Activated naive CD4-positive, alpha-beta T cell treated with anti-CD3 and anti-CD28 coated beads, Interleukin-2, amount 10 ng/mL, durations not matched to agents 7 days and 5 days (primary cell): ENCODE data around the gene COL6A3.
A peak's percentile ranks its signal among the peaks of the same experiment; 100 is the strongest.

Experiments
- CTCF ChIA-PET: fragments of 350-600 bp; sonication (Branson Sonifier 250); formaldehyde crosslinking; loops from one replicate; lab custom pipeline; 2021; ENCODE audit warnings: antibody characterized with exemption; lab: Charles Lee
- DNase-seq: peaks from one replicate; pipeline ENCODE4 v3.0.0-alpha.2; 2020
- H3K27ac Mint-ChIP-seq: one replicate; pipeline ENCODE4 v1.8.0; 2021; ENCODE audit warnings: mild to moderate bottlenecking, moderate library complexity, mixed read lengths
- H3K27me3 Mint-ChIP-seq: one replicate; pipeline ENCODE4 v1.8.0; 2021; ENCODE audit warnings: mild to moderate bottlenecking, mixed read lengths
- H3K36me3 Mint-ChIP-seq: one replicate; pipeline ENCODE4 v1.8.0; 2021; ENCODE audit warnings: mixed read lengths
- H3K4me1 Mint-ChIP-seq: one replicate; pipeline ENCODE4 v1.8.0; 2021; ENCODE audit warnings: mixed read lengths
- H3K4me3 Mint-ChIP-seq: one replicate; pipeline ENCODE4 v1.8.0; 2021; ENCODE audit warnings: mild to moderate bottlenecking, moderate library complexity, mixed read lengths
- H3K9me3 Mint-ChIP-seq: one replicate; pipeline ENCODE4 v1.8.0; 2021; ENCODE audit warnings: mixed read lengths

COL6A3 gene

DNA sequence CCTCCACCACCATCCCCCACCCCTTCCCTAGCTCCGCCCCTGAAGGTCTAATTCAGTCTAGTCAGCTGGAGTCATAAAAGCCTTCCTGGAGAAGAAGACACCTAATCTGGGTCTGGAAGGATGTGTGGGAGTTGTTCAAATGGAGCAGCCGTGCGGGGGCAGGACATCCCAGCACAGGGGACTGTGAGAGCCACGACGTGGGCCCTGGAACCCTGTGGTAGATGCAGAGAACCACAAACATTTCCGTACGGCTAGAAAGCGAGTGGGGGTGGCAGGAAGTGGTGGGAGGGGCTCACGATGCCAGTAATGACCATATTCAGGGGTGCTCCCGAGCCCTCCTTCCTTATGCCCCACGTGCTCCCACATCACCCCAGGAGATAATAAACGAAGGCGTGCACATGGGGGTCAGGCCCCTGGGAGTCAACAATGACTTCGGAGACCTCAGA is 20.9 kb upstream of the COL6A3 start:
- peak; percentile 85 for DNase-seq
- Mint-ChIP-seq H3K4me3 (peak overlapping the region; percentile 37), H3K4me1 (peaks cover 78% of the 10 kb centered on the region)

DNA sequence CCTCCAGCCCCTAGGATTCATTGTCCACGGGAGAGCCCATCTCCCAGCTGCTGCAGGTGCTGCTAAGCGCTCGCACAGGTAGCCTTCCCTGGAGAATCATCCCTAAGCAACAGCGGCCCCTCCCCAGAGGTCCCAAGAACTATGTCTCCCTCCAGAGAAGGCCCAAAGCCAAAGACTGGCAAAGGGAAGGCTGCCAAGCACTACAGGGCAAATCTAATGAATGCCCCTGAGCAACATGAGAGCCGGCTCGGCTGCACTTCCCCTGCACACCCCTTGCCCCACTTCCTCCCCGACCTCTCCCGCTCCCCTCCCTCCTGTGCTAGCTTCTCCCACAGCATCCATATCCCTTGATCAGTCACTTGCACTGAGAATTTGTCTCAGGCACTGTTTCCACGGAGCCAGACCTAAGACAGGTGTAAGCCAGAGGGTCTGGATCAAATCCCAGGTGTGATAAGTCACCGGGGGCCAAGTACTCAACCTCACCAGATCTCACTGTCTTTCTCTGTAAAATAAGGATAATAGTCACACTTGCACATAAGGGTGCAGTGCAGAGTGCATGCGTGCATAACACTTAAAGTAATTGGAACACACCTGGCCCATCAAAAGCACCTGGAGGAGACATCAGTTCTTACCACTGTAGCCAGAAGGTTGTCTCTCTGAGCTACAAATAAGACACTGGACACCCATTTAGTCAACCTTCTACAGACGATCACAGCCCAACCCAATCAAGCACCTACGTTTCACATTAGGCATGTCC is 20.1 kb upstream of the COL6A3 start:
- Mint-ChIP-seq H3K27ac (peak overlapping the region; percentile 82), H3K4me3 (peak overlapping the region; percentile 50), H3K9me3 (no peaks in the 10 kb centered on the region), H3K36me3 (peaks cover 3% of the 10 kb centered on the region), H3K4me1 (peaks cover 81% of the 10 kb centered on the region), H3K27me3 (no peaks in the 10 kb centered on the region)
- DNase-seq = no peak
- CTCF ChIA-PET = interaction anchor here (1.0 to 3.9 kb wide), 7 partner anchors 10 to 279 kb away, joined by 3 to 25 read pairs (median 4); no protein-coding TSS in a partner anchor

More for the DNA sequence above, 20.9 kb upstream of the COL6A3 start:
- Mint-ChIP-seq H3K9me3 (peaks cover 2% of the 10 kb centered on the region), H3K27me3 (no peaks in the 10 kb centered on the region), H3K36me3 (peaks cover 3% of the 10 kb centered on the region), H3K27ac (peak overlapping the region; percentile 54)
- CTCF ChIA-PET = interaction anchor here (1.0 to 3.9 kb wide), 3 partner anchors 13 to 280 kb away, joined by 4 to 25 read pairs (median 9); no protein-coding TSS in a partner anchor

DNA sequence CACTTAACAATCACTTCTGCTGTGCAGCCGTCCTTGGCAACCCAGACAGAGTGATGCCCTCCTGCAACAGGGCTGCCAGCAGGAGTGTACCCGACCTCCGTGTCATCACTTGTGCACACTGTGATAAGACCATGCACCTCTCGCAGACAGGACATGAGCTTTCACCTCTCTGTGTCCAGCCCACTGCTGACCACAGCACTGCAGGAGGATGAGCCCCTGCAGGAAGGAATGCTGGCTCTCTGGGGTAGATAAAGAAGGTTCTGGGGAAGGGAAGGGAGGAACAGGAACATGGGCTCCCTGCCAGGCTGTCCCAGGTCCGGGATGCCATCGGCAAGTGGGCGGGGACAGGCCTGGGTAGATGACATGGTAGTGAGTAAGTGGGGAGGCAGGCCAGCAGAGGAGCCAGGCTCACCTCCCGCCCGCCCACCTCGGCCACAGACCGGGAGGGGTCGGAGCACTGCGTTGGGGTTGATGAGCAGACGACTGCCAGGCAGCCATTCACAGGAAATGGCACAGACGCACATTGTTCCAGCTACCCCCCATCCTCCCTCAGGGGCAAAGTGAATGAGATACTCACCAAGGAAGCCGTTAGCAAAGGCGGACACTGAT is 18.6 kb upstream of the COL6A3 start:
- H3K9me3 Mint-ChIP-seq = no peaks in the 10 kb centered on the region
- no peak overlapping the region for H3K4me3 Mint-ChIP-seq
- H3K36me3 Mint-ChIP-seq = peaks cover 3% of the 10 kb centered on the region
- H3K4me1 Mint-ChIP-seq = peaks cover 89% of the 10 kb centered on the region
- H3K27me3 Mint-ChIP-seq = no peaks in the 10 kb centered on the region
- CTCF ChIA-PET = interaction anchor here (1.1 to 3.9 kb wide), 3 partner anchors 9 to 39 kb away, joined by 3 to 25 read pairs (median 4); no protein-coding TSS in a partner anchor
- DNase-seq = peak; percentile 62
- peak overlapping the region; percentile 64 for H3K27ac Mint-ChIP-seq

DNA sequence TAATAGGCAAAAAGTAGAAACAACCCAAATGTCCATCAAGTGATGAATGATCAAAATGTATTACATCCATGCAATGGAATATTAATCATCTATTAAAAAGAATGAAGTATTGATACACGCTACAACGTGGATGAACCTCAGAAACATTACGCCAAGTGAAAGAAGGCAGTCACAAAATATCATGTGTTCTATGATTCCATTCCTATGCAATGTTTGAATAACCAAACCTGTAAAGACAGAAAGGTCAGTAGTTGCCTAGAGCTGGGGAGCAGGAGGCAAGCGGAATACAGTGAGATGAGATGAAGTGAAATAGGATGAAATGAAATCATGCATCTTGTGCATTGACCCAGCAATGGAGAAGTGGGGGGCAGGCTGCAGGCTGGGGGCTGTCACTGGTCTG is 17.9 kb upstream of the COL6A3 start:
- no peak for DNase-seq

DNA sequence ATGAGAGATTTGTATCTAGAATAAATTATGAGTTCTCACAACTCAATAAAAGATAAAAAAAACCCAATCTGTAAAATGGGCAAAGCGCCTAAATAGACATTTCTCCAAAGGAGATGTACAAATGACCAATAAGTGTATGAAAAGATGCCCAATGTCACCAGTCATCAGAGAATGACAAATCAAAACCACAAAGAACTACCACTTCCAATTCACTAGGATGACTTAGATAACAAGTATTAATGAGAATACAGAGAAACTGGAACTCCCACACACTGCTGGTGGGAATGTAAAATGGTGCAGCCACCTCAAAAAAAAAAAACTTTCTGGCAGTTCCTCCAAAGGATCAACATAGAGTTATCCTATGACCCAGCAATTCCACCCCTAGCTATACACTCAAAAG is 17.4 kb upstream of the COL6A3 start:
- CTCF ChIA-PET = no interaction called here
- Mint-ChIP-seq H3K27ac (no peak overlapping the region), H3K9me3 (no peaks in the 10 kb centered on the region), H3K4me1 (peaks cover 96% of the 10 kb centered on the region), H3K27me3 (peaks cover 3% of the 10 kb centered on the region), H3K4me3 (no peak overlapping the region), H3K36me3 (peaks cover 3% of the 10 kb centered on the region)
- no peak for DNase-seq

More for the DNA sequence above, 17.9 kb upstream of the COL6A3 start:
- H3K4me1 Mint-ChIP-seq = peaks cover 92% of the 10 kb centered on the region
- no peak overlapping the region for H3K4me3 Mint-ChIP-seq
- CTCF ChIA-PET = no interaction called here
- H3K27ac Mint-ChIP-seq = no peak overlapping the region
- H3K27me3 Mint-ChIP-seq = peaks cover 3% of the 10 kb centered on the region
- H3K9me3 Mint-ChIP-seq = no peaks in the 10 kb centered on the region
- H3K36me3 Mint-ChIP-seq = peaks cover 3% of the 10 kb centered on the region

DNA sequence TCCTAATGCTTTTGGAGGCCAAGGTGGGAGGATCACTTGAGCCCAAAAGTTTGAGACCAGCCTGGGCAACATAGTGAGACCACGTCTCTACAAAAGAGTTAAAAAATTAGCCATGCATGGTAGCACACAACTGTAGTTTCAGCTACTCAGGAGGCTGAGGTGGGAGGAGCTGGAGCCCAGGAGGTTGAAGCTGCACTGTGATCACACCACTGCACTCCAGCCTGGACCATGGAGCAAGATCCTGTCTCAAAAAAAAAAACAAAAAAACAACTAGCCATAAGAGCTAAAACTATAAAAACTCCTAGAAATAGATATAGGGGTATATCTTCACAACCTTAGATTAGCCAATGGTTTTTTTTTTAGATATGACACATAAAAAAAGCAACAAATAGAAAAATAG is 16.9 kb upstream of the COL6A3 start:
- Mint-ChIP-seq H3K9me3 (no peaks in the 10 kb centered on the region), H3K36me3 (peaks cover 3% of the 10 kb centered on the region), H3K4me3 (no peak overlapping the region), H3K27ac (no peak overlapping the region), H3K27me3 (peaks cover 3% of the 10 kb centered on the region), H3K4me1 (peaks cover 92% of the 10 kb centered on the region)
- CTCF ChIA-PET = interaction anchor here (0.9 to 1.7 kb wide), 4 partner anchors 10 to 142 kb away, joined by 3 to 12 read pairs (median 4); no protein-coding TSS in a partner anchor
- DNase-seq = no peak

DNA sequence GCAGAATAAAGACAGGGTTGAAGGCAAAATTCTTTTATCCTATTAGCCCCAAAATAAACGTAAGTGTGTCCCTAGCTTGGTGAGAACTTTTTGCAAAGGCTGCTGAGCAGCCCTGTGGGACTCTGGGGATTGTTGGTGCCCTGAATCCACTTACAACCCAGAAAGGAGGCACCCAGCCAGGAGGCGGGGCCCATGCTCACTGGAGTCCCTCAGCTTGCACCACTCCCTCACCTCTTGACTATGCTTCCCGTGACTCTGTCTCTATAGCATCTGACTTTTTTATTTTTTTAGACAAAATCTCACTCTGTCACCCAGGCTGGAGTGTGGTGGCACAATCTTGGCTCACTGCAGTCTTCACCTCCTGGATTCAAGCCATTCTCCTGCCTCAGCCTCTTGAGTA is 15.8 kb upstream of the COL6A3 start:
- Mint-ChIP-seq H3K27ac (peak overlapping the region; percentile 81), H3K36me3 (peaks cover 3% of the 10 kb centered on the region), H3K27me3 (peaks cover 3% of the 10 kb centered on the region), H3K9me3 (no peaks in the 10 kb centered on the region), H3K4me3 (no peak overlapping the region), H3K4me1 (peaks cover 83% of the 10 kb centered on the region)
- DNase-seq = peak; percentile 45
- CTCF ChIA-PET = interaction anchor here (0.9 to 1.7 kb wide), 6 partner anchors 9 to 143 kb away, joined by 3 to 12 read pairs (median 4); partner anchors contain the start of gene COL6A3

DNA sequence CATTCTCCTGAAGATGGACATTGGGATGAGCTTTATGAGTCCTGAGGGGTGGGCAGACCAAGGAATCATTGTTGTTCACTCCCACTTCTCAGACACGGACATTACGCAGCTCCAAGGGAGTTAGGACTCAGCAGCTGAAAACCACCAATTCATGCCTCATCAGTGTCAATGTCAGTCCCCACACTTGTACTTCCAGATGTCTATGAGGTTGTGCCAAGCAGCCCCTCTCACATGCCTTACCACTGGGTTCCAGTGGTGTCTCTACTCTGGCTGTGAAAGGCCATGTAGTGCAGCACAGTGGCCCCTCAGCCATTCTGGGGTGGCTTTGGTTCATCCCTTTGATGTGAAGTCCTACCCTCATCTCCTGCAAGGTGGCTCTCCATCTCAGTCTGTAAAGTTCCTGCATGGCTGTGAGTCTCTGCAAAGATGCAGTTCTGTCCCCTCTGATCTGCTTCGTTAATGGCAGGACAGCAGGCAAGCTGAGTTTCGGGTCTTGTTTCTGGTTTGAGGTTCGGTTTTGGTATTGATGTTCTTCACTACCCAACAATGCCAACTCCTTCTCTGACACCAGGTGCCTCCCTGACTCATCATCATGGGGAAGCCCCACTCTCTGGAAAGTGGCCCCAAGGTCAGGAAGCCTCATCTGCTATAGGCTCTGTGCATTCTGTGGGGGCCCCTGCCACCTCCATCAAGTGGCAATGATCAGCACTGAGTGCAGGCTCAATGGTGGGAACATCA is 14.0 kb upstream of the COL6A3 start:
- H3K27ac Mint-ChIP-seq = peak overlapping the region; percentile 60
- H3K27me3 Mint-ChIP-seq = peaks cover 3% of the 10 kb centered on the region
- H3K4me1 Mint-ChIP-seq = peaks cover 65% of the 10 kb centered on the region
- DNase-seq = peak; percentile 64
- no peaks in the 10 kb centered on the region for H3K36me3 Mint-ChIP-seq
- CTCF ChIA-PET = interaction anchor here (1.1 to 2.6 kb wide), 5 partner anchors 9 to 48 kb away, joined by 3 to 17 read pairs (median 4); no protein-coding TSS in a partner anchor
- no peaks in the 10 kb centered on the region for H3K9me3 Mint-ChIP-seq
- no peak overlapping the region for H3K4me3 Mint-ChIP-seq

DNA sequence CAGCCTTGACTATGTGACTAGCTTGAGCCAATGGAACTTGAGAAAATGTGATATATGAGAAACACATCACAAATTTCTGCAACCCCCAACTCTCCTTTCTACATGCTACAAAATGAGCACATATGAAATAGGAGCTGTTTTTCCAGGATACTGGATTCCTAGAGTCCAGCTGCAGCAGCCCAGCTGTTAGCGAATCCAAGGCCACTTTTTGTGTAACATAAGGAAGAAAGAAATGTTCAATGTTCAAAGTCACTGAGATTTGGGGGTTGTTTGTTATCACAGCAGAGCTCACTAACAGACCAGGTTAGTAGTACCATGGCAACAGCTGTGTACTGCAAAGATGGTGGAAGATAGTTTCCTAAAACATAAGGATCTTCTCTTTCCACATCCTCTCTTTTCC is 12.6 kb upstream of the COL6A3 start:
- CTCF ChIA-PET = interaction anchor here (0.9 to 2.6 kb wide), 3 partner anchors 15 to 49 kb away, joined by 5 to 17 read pairs (median 7); no protein-coding TSS in a partner anchor
- no peak for DNase-seq
- Mint-ChIP-seq H3K27ac (no peak overlapping the region), H3K9me3 (no peaks in the 10 kb centered on the region), H3K27me3 (peaks cover 12% of the 10 kb centered on the region), H3K4me3 (no peak overlapping the region), H3K4me1 (peaks cover 58% of the 10 kb centered on the region), H3K36me3 (no peaks in the 10 kb centered on the region)

DNA sequence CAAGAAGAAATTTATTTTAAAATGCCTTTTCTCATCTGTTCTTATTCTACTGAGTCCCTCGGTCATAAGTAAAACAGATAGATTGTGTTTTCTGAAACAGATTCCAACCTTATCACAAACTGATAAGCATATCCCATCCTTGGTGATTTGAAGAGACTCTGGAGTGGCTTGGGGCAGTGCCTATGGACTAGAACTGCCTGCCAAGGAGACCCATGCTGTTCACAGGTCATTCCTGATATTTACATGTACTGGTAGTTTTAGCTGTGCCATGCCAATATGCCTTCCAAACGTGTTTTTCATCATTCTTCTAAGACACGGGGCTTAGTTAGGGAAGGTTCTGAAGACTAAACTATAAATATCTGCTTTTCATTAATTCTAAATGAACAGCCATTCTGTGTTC is 11.4 kb upstream of the COL6A3 start:
- H3K4me3 Mint-ChIP-seq = no peak overlapping the region
- CTCF ChIA-PET = no interaction called here
- H3K27me3 Mint-ChIP-seq = peaks cover 17% of the 10 kb centered on the region
- H3K4me1 Mint-ChIP-seq = peaks cover 51% of the 10 kb centered on the region
- no peaks in the 10 kb centered on the region for H3K9me3 Mint-ChIP-seq
- no peaks in the 10 kb centered on the region for H3K36me3 Mint-ChIP-seq
- no peak for DNase-seq
- H3K27ac Mint-ChIP-seq = no peak overlapping the region

DNA sequence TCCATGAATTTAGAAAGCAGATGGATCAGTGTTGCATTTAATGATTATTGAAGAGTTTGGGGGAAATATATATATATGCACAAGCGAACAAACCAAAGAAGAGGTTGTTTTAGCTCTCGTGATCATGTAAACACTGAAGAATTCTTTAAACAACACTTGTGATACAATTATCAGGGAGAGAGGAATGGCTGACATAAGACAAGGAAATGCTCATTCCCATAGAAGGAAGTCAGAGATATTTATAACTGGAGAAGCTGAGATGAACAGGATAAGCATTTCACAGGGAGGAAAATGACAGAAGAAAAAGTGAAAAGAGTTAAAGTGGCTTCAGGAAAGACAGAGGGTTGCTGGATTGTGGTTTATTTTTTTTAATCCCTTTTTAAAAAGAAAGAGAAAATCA is 10.6 kb upstream of the COL6A3 start:
- Mint-ChIP-seq H3K4me3 (no peak overlapping the region), H3K4me1 (peaks cover 44% of the 10 kb centered on the region), H3K27me3 (peaks cover 20% of the 10 kb centered on the region), H3K36me3 (no peaks in the 10 kb centered on the region), H3K27ac (no peak overlapping the region), H3K9me3 (no peaks in the 10 kb centered on the region)
- no peak for DNase-seq
- CTCF ChIA-PET = interaction anchor here (1.3 to 6.4 kb wide), 2 partner anchors 9 to 50 kb away, joined by 3 to 110 read pairs; no protein-coding TSS in a partner anchor

DNA sequence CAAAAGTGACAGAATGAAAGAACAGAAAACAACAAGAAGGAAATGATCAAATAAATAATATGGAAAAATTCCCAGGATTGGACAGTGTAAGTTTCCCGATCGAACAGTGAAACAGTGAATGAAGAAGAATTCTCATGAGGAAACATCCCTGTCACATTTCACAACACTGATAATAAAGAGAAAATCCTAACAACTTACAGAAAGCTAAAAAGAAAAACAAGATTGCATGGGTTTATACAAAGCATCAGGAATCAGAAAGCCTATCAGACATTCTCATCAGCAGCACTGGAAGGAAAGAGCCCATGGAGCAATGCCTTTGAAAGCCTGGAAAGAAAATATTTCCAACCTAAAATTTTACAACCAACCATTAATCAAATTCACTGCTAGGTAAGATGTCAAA is 9.9 kb upstream of the COL6A3 start:
- CTCF ChIA-PET = interaction anchor here (1.3 to 6.4 kb wide), 2 partner anchors 9 to 51 kb away, joined by 3 to 110 read pairs; no protein-coding TSS in a partner anchor
- H3K4me1 Mint-ChIP-seq = peaks cover 37% of the 10 kb centered on the region
- no peaks in the 10 kb centered on the region for H3K36me3 Mint-ChIP-seq

DNA sequence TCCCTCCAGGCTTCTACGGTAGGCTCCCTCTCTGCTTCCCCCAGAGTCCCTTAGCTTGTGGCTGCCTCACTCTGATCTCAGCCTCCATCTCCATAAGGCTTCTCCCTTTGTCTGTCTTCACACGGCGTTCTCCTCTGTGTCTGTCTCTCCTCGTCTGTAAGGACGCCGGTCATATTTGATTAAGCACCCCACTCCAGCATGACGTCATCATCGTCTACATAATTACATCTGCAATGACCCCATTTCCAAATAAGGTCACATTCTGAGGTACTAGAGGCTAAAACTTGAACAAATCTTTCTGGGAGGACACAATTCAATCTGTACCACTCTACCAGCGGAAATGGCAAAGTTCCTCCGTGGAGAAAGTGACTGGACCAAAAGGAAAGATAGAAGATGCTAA is 8.3 kb upstream of the COL6A3 start:
- Mint-ChIP-seq H3K4me1 (peaks cover 21% of the 10 kb centered on the region), H3K36me3 (no peaks in the 10 kb centered on the region), H3K9me3 (no peaks in the 10 kb centered on the region), H3K27me3 (peaks cover 20% of the 10 kb centered on the region), H3K27ac (no peak overlapping the region), H3K4me3 (peak overlapping the region; percentile 13)
- CTCF ChIA-PET = interaction anchor here (0.6 to 6.4 kb wide), 24 partner anchors 8 to 503 kb away, joined by 3 to 110 read pairs (median 8); partner anchors contain the start of genes COL6A3 and COPS8
- DNase-seq = no peak

More for the DNA sequence above, 9.9 kb upstream of the COL6A3 start:
- peaks cover 20% of the 10 kb centered on the region for H3K27me3 Mint-ChIP-seq
- no peak for DNase-seq
- H3K4me3 Mint-ChIP-seq = no peak overlapping the region
- no peak overlapping the region for H3K27ac Mint-ChIP-seq
- no peaks in the 10 kb centered on the region for H3K9me3 Mint-ChIP-seq
